OCI-LY7 (cell line): ENCODE results near the gene CREG2. TPM values are rescaled to one million over a fixed set of nuclear protein-coding genes. Genes with fewer than 3 reads are reported as not detected.

Experiments used
- BruUV-seq: library from RNA; stranded (reverse); fragments of 400-500 nt; replicated peaks from 2 replicates; lab custom pipeline; 2021; lab: Mats Ljungman, UMichigan
- CTCF ChIA-PET: fragments of 300-600 bp; sonication (Branson Sonifier 250); formaldehyde crosslinking; loops from one replicate; lab custom pipeline; 2022; ENCODE audit warnings: antibody characterized with exemption; ENCODE audit not compliant: unreplicated experiment; lab: Charles Lee
- POLR2A ChIA-PET: fragments of 300-600 bp; sonication (Branson Sonifier 250); formaldehyde crosslinking; loops from one replicate; lab custom pipeline; 2022; ENCODE audit warnings: antibody characterized with exemption; lab: Charles Lee
- DNase-seq: peaks from one replicate; pipeline ENCODE4 v3.0.0-alpha.2; 2015; ENCODE audit warnings: low spot score
- H2AFZ ChIP-seq: fragments of 200-600 bp; sonication (generic), shearing (Covaris generic); 2 replicates; pipeline ENCODE4 v1.6.1; 2014; ENCODE audit warnings: mild to moderate bottlenecking, antibody characterized with exemption, low read length, moderate library complexity
- H3K27ac ChIP-seq: fragments of 200-600 bp; sonication (generic); 2 replicates; pipeline ENCODE4 v1.5.1; 2014; ENCODE audit warnings: mixed run types, low read depth, mild to moderate bottlenecking, moderate library complexity, low read length, inconsistent platforms; ENCODE audit not compliant: poor library complexity, severe bottlenecking
- H3K36me3 ChIP-seq: fragments of 200-600 bp; sonication (generic); 2 replicates; pipeline ENCODE4 v1.6.1; 2014; ENCODE audit warnings: mild to moderate bottlenecking, antibody characterized with exemption, low read length, moderate library complexity, mixed read lengths; ENCODE audit not compliant: insufficient read depth
- H3K4me1 ChIP-seq: fragments of 200-600 bp; sonication (generic); 2 replicates; pipeline ENCODE4 v1.5.1; 2014; ENCODE audit warnings: mild to moderate bottlenecking, low read length; ENCODE audit not compliant: insufficient read depth, poor library complexity, severe bottlenecking
- H3K4me2 ChIP-seq: fragments of 200-600 bp; sonication (generic); 2 replicates; pipeline ENCODE4 v1.6.1; 2014; ENCODE audit warnings: mild to moderate bottlenecking, low read length
- H3K4me3 ChIP-seq: fragments of 200-600 bp; sonication (generic); 2 replicates; pipeline ENCODE4 v1.5.1; 2014; ENCODE audit warnings: mild to moderate bottlenecking, low read depth, low read length; ENCODE audit not compliant: poor library complexity, severe bottlenecking
- H3K79me2 ChIP-seq: fragments of 200-600 bp; sonication (generic); 2 replicates; pipeline ENCODE4 v1.6.1; 2016; ENCODE audit warnings: low read depth, mild to moderate bottlenecking, low read length, moderate library complexity, mixed read lengths; ENCODE audit not compliant: insufficient read depth
- H3K9me2 ChIP-seq: fragments of 200-600 bp; sonication (generic); 2 replicates; pipeline ENCODE4 v1.6.1; 2016; ENCODE audit warnings: mild to moderate bottlenecking, low read length, mixed read lengths; ENCODE audit not compliant: insufficient read depth
- H3K9me3 ChIP-seq: fragments of 200-600 bp; sonication (generic); 2 replicates; pipeline ENCODE4 v1.6.1; 2014; ENCODE audit warnings: mild to moderate bottlenecking, mixed run types, low read length, mixed read lengths
- H4K20me1 ChIP-seq: fragments of 200-600 bp; sonication (generic); 2 replicates; pipeline ENCODE4 v1.6.1; 2014; ENCODE audit warnings: mild to moderate bottlenecking, antibody characterized with exemption, low read length, moderate library complexity, mixed read lengths; ENCODE audit not compliant: insufficient read depth
- CTCF ChIP-seq: fragments of 200-600 bp; sonication (generic); conservative IDR thresholded peaks from 2 replicates; pipeline ENCODE4 v1.5.1; 2014; ENCODE audit warnings: mild to moderate bottlenecking, antibody characterized with exemption, low read length, moderate library complexity, mixed read lengths
- EZH2phosphoT487 ChIP-seq: fragments of 200-600 bp; sonication (generic); IDR thresholded peaks from 2 replicates; pipeline ENCODE4 v1.6.1; 2018; ENCODE audit warnings: low read depth, borderline replicate concordance, mild to moderate bottlenecking, mixed run types, antibody characterized with exemption, low read length, moderate library complexity, mixed read lengths
- intact Hi-C: fragments of 100-400 bp; cut with micrococcal nuclease; formaldehyde crosslinking; loops from one replicate; pipeline ENCODE4 v1.10.0; 2022; ENCODE audit not compliant: unreplicated experiment
- total RNA-seq, 2 experiments: library from RNA; depleted of rRNA in 1 of 2; stranded (reverse); fragments of >200 nt in 1 of 2; shearing (Covaris generic) in 1 of 2; gene quantifications; 2 replicates each; pipeline ENCODE4 v1.2.3, GENCODE V29; 2014 to 2022

Gene CREG2
- total RNA-seq, 2 experiments from 2014 or later = not detected

GRCh38 chr2:101399021-101399799, 11.9 kb upstream of the CREG2 start:
- Histone ChIP-seq H3K79me2 (no peaks in the 10 kb centered on the region), H3K36me3 (no peaks in the 10 kb centered on the region), H2AFZ (no peak overlapping the region), H3K9me2 (no peaks in the 10 kb centered on the region), H3K4me2 (no peak overlapping the region), H3K9me3 (no peaks in the 10 kb centered on the region), H3K4me3 (no peak overlapping the region), H3K4me1 (no peaks in the 10 kb centered on the region), H3K27ac (no peak overlapping the region), H4K20me1 (no peaks in the 10 kb centered on the region)
- no peak for DNase-seq
- CTCF ChIA-PET = no interaction called here
- TF ChIP-seq CTCF = no peak
- no peak for TF ChIP-seq EZH2phosphoT487
- POLR2A ChIA-PET = no interaction called here
- intact Hi-C loops = no loop called here
- BruUV-seq = no TSS peak

GRCh38 chr2:101398116-101398821, 11.0 kb upstream of the CREG2 start:
- no peak overlapping the region for H3K4me3 ChIP-seq
- no peaks in the 10 kb centered on the region for H3K9me2 ChIP-seq
- no peak for DNase-seq
- BruUV-seq = no TSS peak
- intact Hi-C loops = no loop called here
- H3K79me2 ChIP-seq = no peaks in the 10 kb centered on the region
- ChIA-PET CTCF (no interaction called here), POLR2A (interaction anchor here (0.6 kb wide), 1 partner anchor 766 kb away, joined by 3 read pairs; no protein-coding TSS in a partner anchor)
- no peak overlapping the region for H2AFZ ChIP-seq
- H3K9me3 ChIP-seq = no peaks in the 10 kb centered on the region
- H3K4me1 ChIP-seq = no peaks in the 10 kb centered on the region
- no peak overlapping the region for H3K4me2 ChIP-seq
- no peaks in the 10 kb centered on the region for H4K20me1 ChIP-seq
- H3K27ac ChIP-seq = no peak overlapping the region
- TF ChIP-seq EZH2phosphoT487 (no peak), CTCF (no peak)
- no peaks in the 10 kb centered on the region for H3K36me3 ChIP-seq
